ENCODE data around the gene ANKS4B. TPM values are rescaled to one million over a fixed set of nuclear protein-coding genes. Genes with fewer than 3 reads are reported as not detected.

ANKS4B gene
- total and polyA plus RNA-seq, 4 donors: 5.7 to 13.6 (median 8.7) TPM

DNA sequence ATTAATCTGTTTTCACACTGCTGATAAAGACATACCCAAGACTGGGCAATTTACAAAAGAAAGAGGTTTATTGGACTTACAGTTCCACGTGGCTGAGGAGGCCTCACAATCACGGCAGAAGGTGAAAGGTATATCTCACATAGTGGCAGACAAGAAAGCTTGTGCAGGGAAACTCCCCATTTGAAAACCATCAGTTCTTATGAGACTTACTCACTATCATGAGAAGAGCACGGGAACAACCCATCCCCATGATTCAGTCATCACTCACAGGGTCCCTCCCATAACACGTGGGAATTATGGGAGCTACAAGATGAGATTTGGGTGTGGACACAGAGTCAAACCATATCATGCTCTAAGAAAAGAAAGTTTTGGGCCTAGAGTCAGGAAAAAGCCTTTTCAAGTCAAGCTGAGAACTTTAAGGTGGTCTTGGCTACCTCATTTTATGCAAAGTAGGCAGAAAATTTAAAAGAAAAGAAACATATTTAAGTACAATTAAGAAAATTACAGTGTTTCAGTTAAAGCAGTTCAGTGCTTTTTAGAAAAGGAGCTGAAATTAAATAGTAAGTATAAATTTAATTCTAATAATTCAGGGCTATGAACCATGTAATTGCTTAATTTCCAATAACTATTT, 69.5 kb downstream of the ANKS4B start:
- Histone ChIP-seq H3K36me3 (ENCODE audit: control insufficient read depth in 4 of 4, insufficient read depth in 3 of 4, low read depth in 1 of 4, low read length in 3 of 4) (no peaks in the 10 kb centered on the region), H3K27ac (ENCODE audit: low read depth in 1 of 2, low read length in 2 of 2) (no peak overlapping the region), H3K9me3 (ENCODE audit: control insufficient read depth in 4 of 4, low read length in 3 of 4) (no peaks in the 10 kb centered on the region), H3K27me3 (ENCODE audit: control insufficient read depth in 4 of 4, insufficient read depth in 4 of 4, low read length in 3 of 4) (no peaks in the 10 kb centered on the region), H3K4me3 (ENCODE audit: low read depth in 1 of 3, low read length in 3 of 3) (no peak overlapping the region), H3K9ac (ENCODE audit: low read depth in 1 of 2, low read length in 2 of 2) (no peak overlapping the region), H3K4me1 (ENCODE audit: control insufficient read depth in 4 of 4, insufficient read depth in 4 of 4, low read length in 3 of 4) (peaks cover 0 to 17% (median 11%) of the 10 kb centered on the region in 4 donors)
- TF ChIP-seq REST (IDR thresholded peaks at IDR 0.05) (no peak), FOXA2 (IDR thresholded peaks at IDR 0.05) (no peak), EGR1 (IDR thresholded peaks at IDR 0.05; ENCODE audit: low read depth in 2 of 2) (no peak), HNF4G (IDR thresholded peaks at IDR 0.05) (no peak), CTCF (IDR thresholded peaks at IDR 0.05; ENCODE audit: low read depth, low read length, missing input control) (no peak), SP1 (IDR thresholded peaks at IDR 0.05) (no peak), GABPA (IDR thresholded peaks at IDR 0.05 in 1 of 2, conservative IDR thresholded peaks at IDR 0.05 in 1 of 2) (no peak), HNF4A (conservative IDR thresholded peaks at IDR 0.05) (no peak), RAD21 (IDR thresholded peaks at IDR 0.05) (no peak), JUND (IDR thresholded peaks at IDR 0.05) (no peak), FOXA1 (IDR thresholded peaks at IDR 0.05) (no peak), YY1 (IDR thresholded peaks at IDR 0.05) (no peak), NR2F2 (IDR thresholded peaks at IDR 0.05) (no peak)
- TF ChIP-seq, protein P1, sequence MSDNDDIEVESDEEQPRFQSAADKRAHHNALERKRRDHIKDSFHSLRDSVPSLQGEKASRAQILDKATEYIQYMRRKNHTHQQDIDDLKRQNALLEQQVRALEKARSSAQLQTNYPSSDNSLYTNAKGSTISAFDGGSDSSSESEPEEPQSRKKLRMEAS (IDR thresholded peaks at IDR 0.05): no peak
- TF ChIP-seq, protein P2, sequence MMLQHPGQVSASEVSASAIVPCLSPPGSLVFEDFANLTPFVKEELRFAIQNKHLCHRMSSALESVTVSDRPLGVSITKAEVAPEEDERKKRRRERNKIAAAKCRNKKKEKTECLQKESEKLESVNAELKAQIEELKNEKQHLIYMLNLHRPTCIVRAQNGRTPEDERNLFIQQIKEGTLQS (IDR thresholded peaks at IDR 0.05): no peak
- TF ChIP-seq, protein P3, sequence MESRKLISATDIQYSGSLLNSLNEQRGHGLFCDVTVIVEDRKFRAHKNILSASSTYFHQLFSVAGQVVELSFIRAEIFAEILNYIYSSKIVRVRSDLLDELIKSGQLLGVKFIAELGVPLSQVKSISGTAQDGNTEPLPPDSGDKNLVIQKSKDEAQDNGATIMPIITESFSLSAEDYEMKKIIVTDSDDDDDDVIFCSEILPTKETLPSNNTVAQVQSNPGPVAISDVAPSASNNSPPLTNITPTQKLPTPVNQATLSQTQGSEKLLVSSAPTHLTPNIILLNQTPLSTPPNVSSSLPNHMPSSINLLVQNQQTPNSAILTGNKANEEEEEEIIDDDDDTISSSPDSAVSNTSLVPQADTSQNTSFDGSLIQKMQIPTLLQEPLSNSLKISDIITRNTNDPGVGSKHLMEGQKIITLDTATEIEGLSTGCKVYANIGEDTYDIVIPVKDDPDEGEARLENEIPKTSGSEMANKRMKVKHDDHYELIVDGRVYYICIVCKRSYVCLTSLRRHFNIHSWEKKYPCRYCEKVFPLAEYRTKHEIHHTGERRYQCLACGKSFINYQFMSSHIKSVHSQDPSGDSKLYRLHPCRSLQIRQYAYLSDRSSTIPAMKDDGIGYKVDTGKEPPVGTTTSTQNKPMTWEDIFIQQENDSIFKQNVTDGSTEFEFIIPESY (IDR thresholded peaks at IDR 0.05): no peak
- DNase-seq (ENCODE audit: low spot score): no peak
- 80% methylated on average over 4 of the region's 4 CpGs for WGBS

Other genes starting within 250 kb of the ANKS4B start
- gene DNAH3, start 82.9 kb upstream of the ANKS4B start, total RNA-seq: not detected
- not detected for gene DNAH3, start 82.9 kb upstream of the ANKS4B start, polyA plus RNA-seq
- 1 to 10 TPM; 1.8 to 2.4 TPM for gene LDAF1, start 75.0 kb upstream of the ANKS4B start, total RNA-seq
- gene LDAF1, start 75.0 kb upstream of the ANKS4B start, polyA plus RNA-seq: 1 to 10 TPM; 1.2 to 1.6 TPM
- not detected for gene ZP2, start 22.1 kb upstream of the ANKS4B start, total RNA-seq
- not detected for gene ZP2, start 22.1 kb upstream of the ANKS4B start, polyA plus RNA-seq
- 1 to 10 TPM; 7.2 to 7.8 TPM for gene CRYM, start 44.6 kb downstream of the ANKS4B start, total RNA-seq
- gene CRYM, start 44.6 kb downstream of the ANKS4B start, polyA plus RNA-seq: 1 to 10 TPM; 2.3 to 6.8 TPM